Pancreas (tissue), 10 donors: ENCODE measurements around the gene NFATC2IP. TPM values are rescaled to one million over a fixed set of nuclear protein-coding genes. Genes with fewer than 3 reads are reported as not detected.
"Not testable (repeated sequence)": the region's sequence is repeated elsewhere in the genome, so short reads cannot be mapped to it uniquely, and the experiment has no call there.

Source experiments
- ATAC-seq, 4 donors: fragments of 200-7000 bp; cut with Tn5 transposase; one replicate each; pipeline versions ENCODE4 v1.8.0 to v1.9.1; 2020; ENCODE audit warnings: mild to moderate bottlenecking in 4 of 4, moderate library complexity in 4 of 4
- DNase-seq, 6 donors: peaks; one replicate each; pipeline ENCODE4 v3.0.0-alpha.2; 2020
- FAIRE-seq: peaks from 2 replicates; lab custom pipeline; 2012; peaks lifted over from hg19 to GRCh38; lab: Jason Lieb, UNC
- H3K27ac ChIP-seq, 4 donors: fragments of 200-600 bp; sonication (generic); 1 replicate in 3 of 4; 2 replicates in 1 of 4; pipeline versions ENCODE4 v1.5.0 to v1.8.0; 2020
- H3K27me3 ChIP-seq, 4 donors: fragments of 200-600 bp; one replicate each; pipeline ENCODE4 v1.8.0; 2021
- H3K36me3 ChIP-seq, 3 donors: fragments of 200-600 bp; sonication (generic) in 1 of 3; one replicate each; pipeline versions ENCODE4 v1.5.0 to v1.8.0; 2020 to 2021
- H3K4me1 ChIP-seq, 3 donors: fragments of 200-600 bp; one replicate each; pipeline ENCODE4 v1.8.0; 2021
- H3K4me3 ChIP-seq, 4 donors: fragments of 200-600 bp; sonication (generic) in 2 of 4; one replicate each; pipeline versions ENCODE4 v1.5.0 to v1.8.0; 2020 to 2021
- H3K9me3 ChIP-seq, 4 donors: fragments of 200-600 bp; one replicate each; pipeline ENCODE4 v1.8.0; 2021
- WGBS, 2 donors: extraction: QIAGEN DNeasy Blood & Tissue Kit; methylation state at CpG; one replicate each; pipeline ENCODE4 v1.1.7; 2013; 5-methylcytosine and 5-hydroxymethylcytosine counted together
- intact Hi-C, 3 donors: fragments of 100-400 bp; cut with DNase I; formaldehyde crosslinking; loops; one replicate each; pipeline versions ENCODE4 v1.11.1 to v1.14.2; 2022
- polyA plus RNA-seq, 2 donors: library from polyadenylated mRNA; stranded (reverse); fragments of 200-250 nt; gene quantifications; one replicate each; pipeline ENCODE4 v1.2.3, GENCODE V29; 2013
- total RNA-seq, 6 donors: library from RNA; stranded (reverse); fragmentation: NEBNext Ultra II Directional in 4 of 6; extraction: Animal tissue kit (Norgen Biotek cat#: 25700) in 4 of 6; gene quantifications; one replicate each; pipeline versions ENCODE4 v1.2.1 to v1.2.4, GENCODE V29; 2021 to 2023
- TF ChIP-seq, protein P1 (sequence below), 4 donors: fragments of 200-600 bp; sonication (generic) in 3 of 4; IDR thresholded peaks; one replicate each; pipeline versions ENCODE4 v1.5.0 to v1.8.0; 2021; ENCODE audit warnings: antibody characterized with exemption in 4 of 4
- donor health status: healthy with polysubstance abuse.
- donor health status: DM: no; HTN: no; CAD: no; lungs with moderate emphysema.
- donor health status: DM: no; HTN: no; CAD: no.
- donor health status: control.
- donor health status: control.
- donor health status: Bipolar disorder and iron deficiency.
- donor health status: DM: yes; HTN: yes; CAD: no.
- donor health status: DM: no; HTN: no; CAD: no.
- donor health status: DM: no; HTN: no; CAD: no.
- donor health status: DM: yes; HTN: yes; CAD: no.

The NFATC2IP gene
- total and polyA plus RNA-seq, 8 donors: 9.2 to 22.0 (median 12.6) TPM

DNA sequence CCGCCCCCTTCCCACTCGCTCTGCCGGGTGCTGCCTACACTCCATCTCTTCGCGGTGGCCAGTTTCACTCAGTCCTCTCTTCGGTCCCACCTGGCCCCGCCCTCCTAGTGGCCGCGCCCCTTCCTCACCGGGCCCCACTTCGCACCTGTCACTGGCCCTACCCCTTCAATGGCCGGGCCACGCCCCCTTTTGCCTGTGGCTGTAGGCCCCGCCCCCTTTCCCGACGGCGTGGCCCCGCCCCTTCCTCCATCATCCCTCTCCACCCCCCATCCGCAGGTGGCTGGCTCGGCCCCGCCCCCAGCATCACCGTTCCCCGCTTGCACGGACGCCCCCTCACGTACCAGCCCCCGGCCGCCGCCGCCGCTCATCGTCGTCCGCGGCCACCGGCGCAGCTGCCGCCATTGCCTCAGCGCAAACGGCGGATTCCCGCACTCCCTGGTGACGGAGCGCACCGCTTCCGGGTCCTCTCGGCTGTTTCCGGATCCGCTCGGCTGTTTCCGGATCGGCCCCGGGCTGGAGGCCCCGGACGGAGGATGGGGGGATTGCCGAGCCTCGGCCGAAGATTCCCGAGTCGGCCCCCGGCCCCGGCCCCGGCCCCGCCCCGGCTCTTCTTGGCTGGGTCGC lies 25.9 kb upstream of the NFATC2IP start, which contains the start of gene RABEP2:
TSS of gene RABEP2 (minus strand) at position 477 of the 624 bp plus-strand sequence. CDS start at position 402, 75 bp downstream.
- H3K9me3 ChIP-seq: no peaks in the 10 kb centered on the region
- FAIRE-seq (no peak), ATAC-seq (peak; percentile 85 to 93 (median 88)), DNase-seq (peak; percentile 99 to 100 (median 99))
- peaks cover 0 to 5% (median 0%) of the 10 kb centered on the region in 3 donors for H3K36me3 ChIP-seq
- peaks cover 9 to 11% (median 9%) of the 10 kb centered on the region in 3 donors for H3K4me1 ChIP-seq
- H3K27ac ChIP-seq: peak within 1 kb of the TSS; percentile 92 to 99 (median 96)
- peak within 1 kb of the TSS; percentile 59 to 89 (median 78) for H3K4me3 ChIP-seq
- 0 to 1% methylated on average over 50 to 66 of the region's 66 CpGs for whole genome bisulfite sequencing, 2 donors
- TF ChIP-seq, protein P1, sequence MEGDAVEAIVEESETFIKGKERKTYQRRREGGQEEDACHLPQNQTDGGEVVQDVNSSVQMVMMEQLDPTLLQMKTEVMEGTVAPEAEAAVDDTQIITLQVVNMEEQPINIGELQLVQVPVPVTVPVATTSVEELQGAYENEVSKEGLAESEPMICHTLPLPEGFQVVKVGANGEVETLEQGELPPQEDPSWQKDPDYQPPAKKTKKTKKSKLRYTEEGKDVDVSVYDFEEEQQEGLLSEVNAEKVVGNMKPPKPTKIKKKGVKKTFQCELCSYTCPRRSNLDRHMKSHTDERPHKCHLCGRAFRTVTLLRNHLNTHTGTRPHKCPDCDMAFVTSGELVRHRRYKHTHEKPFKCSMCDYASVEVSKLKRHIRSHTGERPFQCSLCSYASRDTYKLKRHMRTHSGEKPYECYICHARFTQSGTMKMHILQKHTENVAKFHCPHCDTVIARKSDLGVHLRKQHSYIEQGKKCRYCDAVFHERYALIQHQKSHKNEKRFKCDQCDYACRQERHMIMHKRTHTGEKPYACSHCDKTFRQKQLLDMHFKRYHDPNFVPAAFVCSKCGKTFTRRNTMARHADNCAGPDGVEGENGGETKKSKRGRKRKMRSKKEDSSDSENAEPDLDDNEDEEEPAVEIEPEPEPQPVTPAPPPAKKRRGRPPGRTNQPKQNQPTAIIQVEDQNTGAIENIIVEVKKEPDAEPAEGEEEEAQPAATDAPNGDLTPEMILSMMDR (IDR thresholded peaks at IDR 0.05): no peak
- H3K27me3 ChIP-seq: no peaks in the 10 kb centered on the region
- intact Hi-C loops: no loop called here

DNA sequence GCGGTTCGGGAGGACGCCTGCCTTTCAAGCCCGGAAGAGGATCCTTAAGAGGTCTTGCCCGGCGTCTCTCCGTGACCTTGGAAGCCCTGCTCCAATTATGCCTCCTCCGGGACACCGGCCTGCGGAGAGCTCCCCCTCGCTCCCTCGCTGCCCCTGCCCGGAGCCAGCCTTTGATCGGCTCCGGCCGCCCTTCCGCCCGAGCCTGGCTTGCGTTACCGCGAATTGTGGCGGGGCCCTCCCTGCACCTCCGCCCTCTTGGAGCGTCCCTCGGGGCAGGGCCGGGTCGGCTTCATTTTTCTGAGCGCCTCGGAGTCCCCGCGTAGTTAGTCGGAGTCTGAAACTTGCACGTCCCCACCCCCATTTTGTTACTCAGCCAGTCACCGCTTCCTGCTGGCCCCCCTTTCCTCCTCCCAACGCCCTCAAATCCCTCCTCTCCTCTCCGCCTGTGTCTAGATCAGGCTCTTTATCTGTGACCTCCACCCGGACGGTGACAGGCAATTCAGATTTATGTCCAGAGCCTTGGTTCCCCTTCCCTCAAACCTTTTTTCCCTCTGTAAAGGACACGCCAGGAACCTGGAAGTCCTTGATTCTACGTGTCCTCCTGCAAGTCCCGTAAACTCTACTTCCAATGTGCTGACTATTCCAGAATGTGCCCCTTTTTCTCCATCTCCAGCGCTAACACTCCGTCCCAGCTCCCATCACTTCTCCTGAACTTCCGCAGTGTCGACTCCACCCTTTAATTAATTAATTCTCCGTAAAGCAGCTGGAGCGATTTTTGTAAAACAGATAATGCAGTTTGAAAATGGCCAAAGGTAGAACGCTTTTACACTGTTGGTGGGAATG lies 25.1 kb upstream of the NFATC2IP start:
- H3K4me1 ChIP-seq: peaks cover 9 to 11% (median 9%) of the 10 kb centered on the region in 3 donors
- DNase-seq (peak in 2 of 6 donors; percentile 67 to 88), ATAC-seq (peak; percentile 29 to 51 (median 43)), FAIRE-seq (no peak)
- peak overlapping the region; percentile 59 to 89 (median 78) for H3K4me3 ChIP-seq
- WGBS, 2 donors: 1 to 2% methylated on average over 48 of the region's 48 CpGs
- intact Hi-C loops: no loop called here
- no peaks in the 10 kb centered on the region for H3K27me3 ChIP-seq
- H3K36me3 ChIP-seq: peaks cover 0 to 5% (median 0%) of the 10 kb centered on the region in 3 donors
- no peaks in the 10 kb centered on the region for H3K9me3 ChIP-seq
- TF ChIP-seq, protein P1 (IDR thresholded peaks at IDR 0.05): no peak
- peak overlapping the region; percentile 92 to 99 (median 96) for H3K27ac ChIP-seq

DNA sequence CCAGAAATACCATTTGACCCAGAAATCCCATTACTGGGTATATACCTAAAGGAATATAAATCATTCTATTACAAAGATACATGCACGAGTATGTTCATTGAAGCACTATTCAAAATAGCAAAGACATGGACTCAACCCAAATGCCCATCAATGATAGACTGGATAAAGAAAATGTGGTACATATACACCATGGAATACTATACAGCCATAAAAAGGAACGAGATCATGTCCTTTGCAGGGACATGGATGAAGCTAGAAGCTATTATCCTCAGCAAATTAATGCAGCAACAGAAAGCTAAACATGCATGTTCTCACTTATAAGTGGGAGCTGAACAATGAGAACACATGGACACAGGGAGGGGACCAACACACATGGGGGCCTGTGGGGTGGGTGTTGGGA lies 24.5 kb upstream of the NFATC2IP start:
- FAIRE-seq, H3K9me3 ChIP-seq, ATAC-seq, DNase-seq, intact Hi-C loops, H3K27me3 ChIP-seq, H3K36me3 ChIP-seq: not testable (repeated sequence)
- Histone ChIP-seq H3K4me1 (peaks cover 9 to 11% (median 9%) of the 10 kb centered on the region in 3 donors), H3K27ac (peak overlapping the region in 2 of 4 donors; percentile 98 to 99), H3K4me3 (peak overlapping the region in 2 of 4 donors; percentile 72 to 84)
- WGBS, 2 donors: 60 to 72% methylated on average over 2 of the region's 2 CpGs

DNA sequence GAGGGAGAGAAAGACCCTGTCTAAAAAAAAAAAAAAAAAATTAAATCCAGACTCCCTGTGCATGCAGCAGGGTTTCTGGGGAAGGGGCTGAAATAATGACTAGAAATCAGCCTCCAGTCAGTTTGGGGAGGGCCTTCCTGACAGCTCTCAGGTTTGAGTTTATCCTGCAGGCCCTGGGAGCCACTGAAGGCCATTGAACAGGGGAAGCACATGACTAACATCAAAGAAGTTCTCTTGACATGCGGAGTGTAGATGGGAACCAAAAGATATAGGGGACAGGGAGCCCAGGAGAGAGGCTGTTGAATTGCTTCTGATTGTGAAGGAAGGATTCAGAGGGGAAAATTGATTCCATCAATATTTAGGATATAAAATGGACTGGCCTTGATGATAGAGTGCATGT lies 22.9 kb upstream of the NFATC2IP start:
- H3K4me1 ChIP-seq: peaks cover 5 to 11% (median 8%) of the 10 kb centered on the region in 3 donors
- no peak overlapping the region for H3K4me3 ChIP-seq
- no peaks in the 10 kb centered on the region for H3K9me3 ChIP-seq
- TF ChIP-seq, protein P1 (IDR thresholded peaks at IDR 0.05): no peak
- no peaks in the 10 kb centered on the region for H3K27me3 ChIP-seq
- WGBS, 2 donors: 81 to 91% methylated on average over 1 of the region's 1 CpG
- no peaks in the 10 kb centered on the region for H3K36me3 ChIP-seq
- ATAC-seq (no peak), DNase-seq (no peak), FAIRE-seq (no peak)
- H3K27ac ChIP-seq: no peak overlapping the region
- intact Hi-C loops: no loop called here

DNA sequence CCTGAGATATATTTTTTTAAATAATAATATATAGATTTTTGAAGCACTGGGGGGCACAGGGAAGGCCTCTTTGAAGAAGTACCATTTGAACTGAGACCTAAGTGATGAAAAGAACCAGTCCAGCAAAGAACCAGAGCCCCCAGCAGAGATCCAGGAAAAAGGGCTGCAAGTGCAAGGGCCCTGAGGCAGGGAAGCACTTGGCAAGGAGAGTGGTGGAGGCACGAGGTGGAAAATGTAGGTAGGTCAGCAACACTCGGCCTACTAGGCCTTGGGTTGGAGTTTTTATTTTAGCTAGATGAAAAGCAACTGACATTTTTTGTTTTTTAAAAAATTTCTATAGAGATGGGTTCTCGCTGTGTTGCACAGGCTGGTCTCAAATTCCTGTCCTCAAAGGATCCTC lies 20.5 kb upstream of the NFATC2IP start:
- H3K36me3 ChIP-seq: no peaks in the 10 kb centered on the region
- H3K4me1 ChIP-seq: peaks cover 0 to 2% (median 0%) of the 10 kb centered on the region in 3 donors
- H3K27me3 ChIP-seq: no peaks in the 10 kb centered on the region
- DNase-seq (no peak), FAIRE-seq (no peak), ATAC-seq (no peak)
- TF ChIP-seq, protein P1 (IDR thresholded peaks at IDR 0.05): no peak
- intact Hi-C loops: no loop called here
- H3K27ac ChIP-seq: no peak overlapping the region
- no peak overlapping the region for H3K4me3 ChIP-seq
- H3K9me3 ChIP-seq: no peaks in the 10 kb centered on the region
- 80 to 83% methylated on average over 3 of the region's 3 CpGs for WGBS, 2 donors
